ENCODE data around the gene HSPA9.

- no peak for TF ChIP-seq POLR2A (IDR thresholded peaks at IDR 0.05; ENCODE audit: low read depth, low read length)
- no peak for TF ChIP-seq POU2F2 (IDR thresholded peaks at IDR 0.05; ENCODE audit: low read depth, low read length)
- no peak for TF ChIP-seq POLR2AphosphoS5 (IDR thresholded peaks at IDR 0.05; ENCODE audit: low read depth, low read length)
- TF ChIP-seq PAX5 (IDR thresholded peaks at IDR 0.05; ENCODE audit: insufficient read depth, low read length, severe bottlenecking) = no peak
- no peak for TF ChIP-seq TAF1 (IDR thresholded peaks at IDR 0.05; ENCODE audit: low read depth, low read length)
These were observed 36.5 kb upstream of the HSPA9 start for GRCh38 chr5:138611678-138612218.
